ENCODE measurements around the gene DOP1B. TPM values are rescaled to one million over a fixed set of nuclear protein-coding genes. Genes with fewer than 3 reads are reported as not detected.
"Not testable (repeated sequence)": the region's sequence is repeated elsewhere in the genome, so short reads cannot be mapped to it uniquely, and the experiment has no call there.

The DOP1B gene
- total RNA-seq, 1 donor from 2014 or later, result 11.9 TPM

DNA sequence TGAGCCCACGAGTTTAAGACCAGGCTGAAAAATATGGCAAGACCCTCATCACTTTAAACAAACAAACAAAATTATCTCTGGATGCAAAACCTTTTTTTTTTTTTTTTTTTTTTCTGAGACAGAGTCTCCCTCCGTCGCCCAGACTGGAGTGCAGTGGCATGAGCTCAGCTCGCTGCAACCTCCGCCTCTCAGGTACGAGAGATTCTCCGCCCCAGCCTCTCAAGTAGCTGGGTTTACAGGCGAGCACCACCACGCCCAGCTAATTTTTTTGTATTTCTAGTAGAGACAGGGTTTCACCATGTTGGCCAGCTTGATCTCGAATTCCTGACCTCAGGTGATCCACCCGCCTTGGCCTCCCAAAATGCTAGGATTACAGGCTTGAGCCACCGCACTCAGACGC lies 16.8 kb upstream of the DOP1B start:
- DNase-seq, result not testable (repeated sequence)

GRCh38 chr21:36141513-36141925 lies 15.1 kb upstream of the DOP1B start:
- peak; percentile 76 for DNase-seq

DNA sequence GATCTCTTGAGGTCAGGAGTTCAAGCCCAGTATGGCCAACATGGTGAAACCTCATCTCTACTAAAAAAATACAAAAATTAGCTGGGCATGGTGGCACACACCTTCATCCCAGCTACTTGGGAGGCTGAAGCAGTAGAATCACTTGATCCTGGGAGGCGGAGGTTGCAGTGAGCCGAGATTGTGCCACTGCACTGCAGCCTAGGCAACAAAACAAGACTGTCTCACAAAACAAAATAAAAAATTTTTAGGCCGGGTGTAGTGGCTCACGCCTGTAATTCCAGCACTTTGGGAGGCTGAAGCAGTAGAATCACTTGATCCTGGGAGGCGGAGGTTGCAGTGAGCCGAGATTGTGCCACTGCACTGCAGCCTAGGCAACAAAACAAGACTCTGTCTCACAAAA lies 12.4 kb upstream of the DOP1B start:
- not testable (repeated sequence) for DNase-seq

DNA sequence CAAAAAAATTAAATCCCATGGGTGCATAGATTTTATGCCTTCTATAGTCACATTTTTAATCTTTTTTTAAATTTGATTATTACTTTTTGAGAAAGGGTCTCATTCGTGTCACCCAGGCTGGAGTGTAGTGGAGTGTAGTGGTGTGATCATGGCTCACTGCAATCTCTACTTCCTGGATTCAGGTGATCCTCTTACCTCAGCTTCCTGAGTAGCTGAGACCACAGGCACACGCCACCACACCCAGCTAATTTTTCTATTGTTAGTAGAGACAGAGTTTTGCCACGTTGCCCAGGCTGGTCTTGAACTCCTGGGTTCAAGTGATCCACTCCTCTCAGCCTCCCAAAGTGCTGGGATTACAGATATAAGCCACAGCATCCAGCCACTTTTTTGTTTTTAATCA lies 11.4 kb upstream of the DOP1B start:
- no peak for DNase-seq

DNA sequence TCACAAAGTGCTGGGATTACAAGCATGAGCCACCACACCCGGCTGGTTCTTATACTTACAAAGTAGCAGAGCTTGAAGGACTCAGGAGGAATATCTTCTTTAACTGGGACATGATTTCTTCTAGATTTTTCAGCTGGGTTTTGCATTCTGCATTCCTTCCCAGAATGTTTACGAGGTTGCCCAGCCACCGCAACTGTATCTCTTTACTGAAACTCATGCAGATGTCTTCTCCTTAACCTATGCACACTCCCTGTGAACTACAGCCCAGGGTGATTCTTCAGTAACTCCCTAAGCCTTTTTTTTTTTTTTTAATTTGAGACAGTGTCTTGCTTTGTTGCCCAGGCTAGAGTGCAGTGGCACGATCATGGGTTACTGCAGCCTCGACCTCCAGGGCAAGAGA lies 8.7 kb upstream of the DOP1B start:
- no peak for DNase-seq

GRCh38 chr21:36148886-36149285 lies 7.7 kb upstream of the DOP1B start:
- DNase-seq, result no peak

- no peak for DNase-seq
Measured at GRCh38 chr21:36149788-36150711, 6.6 kb upstream of the DOP1B start.

DNA sequence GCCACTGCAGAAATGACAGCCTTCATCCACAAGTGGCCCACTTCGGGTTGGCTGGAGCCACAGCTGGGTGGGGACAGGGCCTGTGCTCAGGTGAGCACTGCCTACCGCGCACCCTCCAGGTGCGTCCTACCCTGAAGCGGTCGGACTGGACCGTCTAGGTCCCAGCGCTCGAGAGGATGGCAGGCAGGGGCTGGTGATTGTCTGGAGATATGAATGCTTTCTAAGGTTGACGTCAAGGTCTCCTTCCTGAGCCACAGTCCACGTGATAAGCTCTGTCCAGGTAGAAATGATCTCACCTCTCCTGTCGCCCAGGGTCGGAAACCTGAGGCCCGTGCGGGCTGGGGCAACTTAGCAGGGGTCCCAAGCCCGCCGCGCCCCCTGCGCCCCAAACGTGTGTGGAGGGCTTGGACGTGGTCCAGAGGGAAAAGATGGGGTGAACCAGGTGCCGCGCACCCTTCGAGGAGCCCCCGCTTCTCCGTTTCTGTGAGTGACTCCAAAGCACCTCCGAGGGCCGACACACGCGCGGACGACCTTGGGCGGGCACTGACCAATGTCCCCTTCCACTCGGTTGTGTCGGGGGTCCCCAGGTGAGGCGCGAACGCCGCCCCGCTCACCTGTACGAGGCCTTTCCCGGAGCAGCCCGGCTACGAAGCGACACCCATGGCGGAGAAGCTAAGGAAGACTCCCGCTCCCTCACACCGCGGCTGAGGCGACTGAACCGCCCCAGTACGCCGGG lies 853 bp upstream of the DOP1B start:
- no peak for DNase-seq

- peak; percentile 98 for DNase-seq
Measured at GRCh38 chr21:36156339-36156814, 247 bp upstream of the DOP1B start.

DNA sequence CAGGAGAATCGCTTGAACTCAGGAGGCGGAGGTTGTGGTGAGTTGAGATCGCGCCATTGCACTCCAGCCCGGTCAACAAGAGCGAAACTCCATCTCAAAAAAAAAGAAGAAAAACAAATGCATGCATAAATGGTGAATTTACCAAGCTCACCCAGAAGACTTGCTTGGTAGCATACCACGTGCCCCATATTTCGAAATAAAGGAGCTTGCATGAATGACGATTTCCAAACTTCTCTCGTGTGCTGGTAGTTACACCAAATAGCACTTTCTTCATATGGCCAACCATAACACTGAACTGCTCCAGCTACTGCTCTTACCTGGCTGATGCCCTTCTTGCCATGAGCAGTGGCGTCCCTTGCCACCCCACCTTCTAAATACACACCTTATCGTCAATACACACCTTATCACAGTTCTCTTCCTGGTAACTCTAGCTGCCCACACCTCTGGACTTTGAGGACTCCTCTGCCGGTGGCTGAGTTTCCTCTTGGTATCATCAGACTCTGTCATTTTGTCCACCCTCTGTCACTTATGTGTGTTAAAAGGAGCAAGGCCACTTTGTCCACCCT lies 2.8 kb downstream of the DOP1B start:
- DNase-seq, result no peak

DNA sequence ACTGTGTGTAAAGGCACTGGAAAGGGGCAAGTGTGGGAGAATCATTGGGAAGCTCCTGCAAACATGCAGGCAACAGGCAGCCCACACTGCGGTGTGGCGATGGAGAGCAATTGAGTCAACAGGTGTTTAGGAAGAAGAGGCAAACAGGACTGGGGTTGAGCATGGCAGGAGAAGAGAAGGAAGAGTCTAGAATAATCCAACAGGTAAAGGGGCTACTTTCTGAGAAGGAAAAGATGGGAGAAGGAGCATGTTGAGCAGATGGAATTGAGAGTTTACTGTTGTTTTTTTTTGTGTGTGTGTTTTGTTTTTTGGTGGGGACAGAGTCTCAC lies 4.2 kb downstream of the DOP1B start:
- no peak for DNase-seq

DNA sequence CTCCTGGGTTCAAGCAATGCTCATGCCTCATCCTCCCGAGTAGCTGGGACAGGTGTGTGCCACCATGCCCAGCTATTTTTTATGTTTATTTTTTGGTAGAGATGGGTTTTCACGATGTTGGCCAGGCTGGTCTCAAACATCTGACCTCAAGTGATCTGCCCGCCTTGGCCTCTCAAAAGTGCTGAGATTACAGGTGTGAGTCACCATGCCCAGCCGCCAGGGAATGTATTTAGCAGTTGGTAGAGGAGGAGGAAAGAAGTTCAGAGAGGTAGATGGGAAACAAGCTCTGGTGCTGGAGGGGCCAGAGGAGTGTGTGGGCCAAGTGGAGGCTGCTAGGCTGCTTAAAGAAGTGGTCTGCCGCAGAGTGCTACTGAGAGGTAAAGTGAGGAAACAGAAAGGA lies 6.0 kb downstream of the DOP1B start:
- no peak for DNase-seq

DNA sequence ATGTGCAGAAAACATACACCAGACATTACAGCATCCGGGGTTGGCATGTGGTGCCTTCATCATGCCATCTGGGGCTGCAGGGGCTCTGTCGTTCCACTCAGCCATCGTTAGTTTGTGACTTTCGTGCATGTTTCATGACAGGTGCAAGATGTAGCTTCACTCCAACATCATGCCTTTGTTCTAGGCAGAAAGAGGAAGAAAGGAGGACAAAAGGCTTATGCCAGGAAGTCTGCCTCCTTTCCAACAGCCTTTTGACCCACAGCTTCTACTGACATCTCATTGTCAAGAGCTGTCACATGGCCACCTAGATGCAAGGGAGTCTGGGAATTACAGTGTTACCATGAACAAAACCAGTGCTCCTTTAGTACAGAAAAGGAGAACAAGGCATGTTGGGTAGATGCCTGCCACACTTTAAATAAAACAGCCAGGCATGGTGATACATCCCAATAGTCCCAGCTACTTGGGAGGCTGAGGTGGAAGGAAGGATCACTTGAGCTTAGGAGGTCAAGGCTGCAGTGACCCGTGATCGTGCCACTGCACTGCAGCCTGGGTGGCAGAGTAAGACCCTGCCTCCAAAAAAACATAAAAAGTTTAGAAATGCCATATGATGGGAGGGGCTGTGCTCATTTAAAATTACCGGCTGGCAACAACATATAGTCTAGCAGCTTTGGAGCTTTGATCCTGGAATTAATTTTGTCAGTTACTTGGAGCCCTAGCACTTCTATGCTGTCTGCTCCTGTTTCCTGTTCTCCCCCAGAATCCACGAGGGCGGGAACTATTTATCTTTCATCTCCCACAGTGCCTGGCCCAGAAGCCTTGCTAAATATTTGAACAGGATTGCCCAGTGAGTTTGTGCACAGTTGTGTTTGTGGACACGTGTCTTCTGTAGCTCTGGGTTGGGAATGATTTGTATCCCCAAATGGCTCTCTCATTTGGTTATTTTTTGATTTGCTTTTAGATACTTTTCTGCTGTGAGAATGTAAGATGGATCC lies 7.4 kb downstream of the DOP1B start:
- no peak for DNase-seq

DNA sequence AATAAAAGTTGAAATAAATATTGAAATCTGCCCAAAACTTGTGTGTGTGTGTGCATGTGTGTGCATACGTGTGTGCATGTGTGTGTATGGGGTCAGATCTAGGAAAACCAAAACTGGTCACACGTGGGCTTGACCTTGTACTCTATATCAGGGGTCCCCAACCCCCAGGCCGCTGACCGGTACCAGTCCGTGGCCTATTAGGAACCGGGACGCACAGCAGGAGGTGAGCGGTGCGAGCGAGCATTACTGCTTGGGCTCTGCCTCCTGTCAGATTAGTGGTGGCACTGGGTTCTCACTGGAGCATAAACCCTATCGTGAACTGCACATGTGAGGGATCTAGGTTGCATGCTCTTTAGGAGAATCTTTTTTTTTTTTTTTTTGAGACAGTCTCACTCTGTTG lies 8.7 kb downstream of the DOP1B start:
- DNase-seq, result no peak

DNA sequence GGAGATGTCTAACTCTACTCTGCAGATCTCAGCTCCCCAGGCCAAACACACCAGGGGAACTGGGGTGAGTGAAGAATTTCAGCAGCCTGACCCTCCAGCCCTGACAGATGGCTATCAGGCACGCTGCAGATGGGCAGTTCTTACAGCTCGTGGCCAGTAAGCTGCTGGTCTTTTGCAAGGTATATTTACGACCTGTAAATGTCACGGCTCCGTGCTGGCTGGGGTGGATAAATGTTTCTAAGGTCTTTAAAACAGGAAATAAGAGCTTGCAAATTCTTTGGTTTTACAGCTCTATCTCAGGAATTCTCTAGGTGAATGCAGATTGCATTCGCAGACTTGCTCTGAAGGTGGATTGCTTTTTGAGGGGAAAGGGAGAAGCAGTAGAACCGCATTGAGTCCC lies 10.1 kb downstream of the DOP1B start:
- no peak for DNase-seq

DNA sequence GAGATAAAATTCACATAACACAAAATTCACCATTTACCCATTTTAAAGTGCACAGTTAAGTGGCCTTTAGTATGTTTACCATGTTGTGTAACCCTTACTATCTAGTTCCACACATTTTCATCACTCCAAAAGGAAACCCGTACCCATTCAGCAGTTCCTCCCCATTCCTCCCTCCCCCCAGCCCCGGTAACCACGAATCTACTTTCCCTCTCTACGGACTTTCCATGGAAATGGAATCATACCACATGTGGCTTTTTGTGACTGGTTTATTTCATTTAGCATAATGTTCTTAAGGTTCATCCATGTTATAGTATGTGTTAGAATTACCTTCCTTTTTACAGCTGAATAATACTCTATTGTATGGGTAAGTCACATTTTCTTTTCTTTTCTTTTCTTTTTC lies 10.9 kb downstream of the DOP1B start:
- DNase-seq, result no peak

DNA sequence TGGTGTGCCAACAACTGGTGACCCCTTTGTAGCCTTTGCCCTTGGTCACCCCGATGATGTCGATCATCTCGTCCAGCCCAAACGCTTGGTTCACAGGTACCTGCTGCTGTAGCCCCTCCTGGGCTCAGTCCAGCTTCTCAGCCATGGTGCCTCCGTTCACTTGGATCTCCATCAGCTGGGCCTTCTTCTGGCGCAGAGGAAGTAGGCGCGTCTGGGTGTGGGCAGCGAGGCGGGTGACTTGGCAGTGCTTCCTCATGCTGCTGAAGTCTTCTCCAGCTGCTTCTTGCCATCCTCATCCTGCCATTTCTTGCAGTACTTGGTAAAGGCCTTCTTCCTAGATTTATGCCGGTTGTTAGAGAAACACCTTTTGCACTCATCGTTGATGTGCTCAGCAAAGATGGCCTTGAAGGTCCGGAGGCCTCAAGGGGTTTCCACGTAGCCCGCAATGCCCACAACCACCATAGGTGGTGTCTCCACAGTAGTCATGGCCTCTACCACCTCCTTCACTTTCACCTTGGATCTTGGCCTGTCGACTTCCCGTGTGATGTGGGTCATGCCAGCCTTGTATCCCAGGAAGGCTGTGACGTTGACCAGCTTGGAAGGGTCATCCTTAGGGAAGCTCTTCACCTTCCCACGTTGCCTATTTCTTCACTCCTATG lies 13.0 kb downstream of the DOP1B start:
- no peak for DNase-seq

DNA sequence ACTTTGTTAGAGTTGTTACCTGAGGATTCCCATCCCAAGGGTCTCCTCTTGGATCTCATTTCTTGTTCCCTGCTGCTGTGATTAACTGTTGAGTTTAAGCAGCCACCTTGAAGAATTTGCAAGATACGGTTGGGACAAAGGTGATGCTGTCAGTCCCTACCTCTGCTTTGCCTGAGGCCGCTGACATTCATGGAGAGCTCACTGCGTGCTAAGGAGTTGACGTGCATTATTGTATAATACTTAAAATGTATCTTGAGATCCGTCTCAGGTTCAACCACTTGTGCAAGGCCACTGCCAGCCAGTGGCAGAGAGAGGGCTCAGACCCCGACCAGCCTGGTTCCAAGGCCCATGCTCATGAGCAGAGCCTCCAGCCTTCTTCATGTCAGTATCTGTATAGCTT lies 14.2 kb downstream of the DOP1B start:
- no peak for DNase-seq

DNA sequence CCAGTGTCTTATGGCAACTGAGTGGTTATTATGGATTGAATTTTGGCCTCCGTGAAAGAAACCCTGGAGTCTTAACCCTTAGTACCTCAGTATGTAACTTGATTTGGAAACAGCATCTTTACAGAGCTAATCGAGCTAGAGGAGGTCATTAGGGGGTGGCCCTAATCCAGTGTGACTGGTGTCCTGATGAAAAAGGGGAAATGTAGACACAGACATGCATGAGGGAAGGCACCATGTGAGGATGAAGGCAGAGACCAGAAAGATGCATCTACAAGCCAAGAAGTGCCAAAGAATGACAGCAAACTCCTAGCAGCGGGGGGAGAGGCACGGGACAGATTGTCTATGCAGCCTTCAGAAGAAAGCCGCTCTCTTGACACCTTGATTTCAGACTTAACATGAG lies 14.7 kb downstream of the DOP1B start:
- DNase-seq, result no peak

- DNase-seq, result no peak
Measured at GRCh38 chr21:36171741-36172331, 15.2 kb downstream of the DOP1B start.

- DNase-seq, result no peak
Measured at GRCh38 chr21:36174780-36175179, 18.2 kb downstream of the DOP1B start.
